ENCODE measurements around the gene GOLGA8R.
"Not testable (repeated sequence)": the region's sequence is repeated elsewhere in the genome, so short reads cannot be mapped to it uniquely, and the experiment has no call there.

GOLGA8R gene

GRCh38 chr15:30414160-30414559 is at the start of gene GOLGA8R:
GOLGA8R (minus strand) TSS chr15:30414260; CDS start chr15:30414162, 98 bp downstream.
- DNase-seq (ENCODE audit: low spot score): not testable (repeated sequence)

GRCh38 chr15:30463849-30464248 is 49.8 kb upstream of the GOLGA8R start:
- not testable (repeated sequence) for DNase-seq (ENCODE audit: low spot score)

- not testable (repeated sequence) for DNase-seq (ENCODE audit: low spot score)
These were observed 48.1 kb upstream of the GOLGA8R start for GRCh38 chr15:30462176-30462575.

- not testable (repeated sequence) for DNase-seq (ENCODE audit: low spot score)
These were observed 38.6 kb upstream of the GOLGA8R start for GRCh38 chr15:30452702-30453101.

- DNase-seq (ENCODE audit: low spot score): not testable (repeated sequence)
These were observed 24.3 kb upstream of the GOLGA8R start for GRCh38 chr15:30438348-30438747.

- not testable (repeated sequence) for DNase-seq (ENCODE audit: low spot score)
These were observed 21.8 kb upstream of the GOLGA8R start for GRCh38 chr15:30435878-30436277.

- DNase-seq (ENCODE audit: low spot score): not testable (repeated sequence)
These were observed 6.7 kb upstream of the GOLGA8R start for GRCh38 chr15:30420723-30421122.

- not testable (repeated sequence) for DNase-seq (ENCODE audit: low spot score)
These were observed 6.4 kb downstream of the GOLGA8R start for GRCh38 chr15:30407636-30408035.

- not testable (repeated sequence) for DNase-seq (ENCODE audit: low spot score)
These were observed 15.1 kb downstream of the GOLGA8R start for GRCh38 chr15:30398988-30399387.

- DNase-seq (ENCODE audit: low spot score): not testable (repeated sequence)
These were observed 20.4 kb downstream of the GOLGA8R start for GRCh38 chr15:30393664-30393991.

- not testable (repeated sequence) for DNase-seq (ENCODE audit: low spot score)
These were observed 21.0 kb downstream of the GOLGA8R start, which contains the start of gene CHRFAM7A for GRCh38 chr15:30392766-30393663. CHRFAM7A (minus strand) TSS chr15:30393540; CDS start chr15:30383351, 10,189 bp downstream.

GRCh38 chr15:30386318-30386887 is 27.7 kb downstream of the GOLGA8R start:
- not testable (repeated sequence) for DNase-seq (ENCODE audit: low spot score)

GRCh38 chr15:30377082-30377413 is 37.0 kb downstream of the GOLGA8R start:
- not testable (repeated sequence) for DNase-seq (ENCODE audit: low spot score)

GRCh38 chr15:30376375-30377081 is 37.5 kb downstream of the GOLGA8R start:
- DNase-seq (ENCODE audit: low spot score): not testable (repeated sequence)

- not testable (repeated sequence) for DNase-seq (ENCODE audit: low spot score)
These were observed 38.2 kb downstream of the GOLGA8R start for GRCh38 chr15:30375872-30376271.

- not testable (repeated sequence) for DNase-seq (ENCODE audit: low spot score)
These were observed 39.2 kb downstream of the GOLGA8R start for GRCh38 chr15:30374862-30375261.

GRCh38 chr15:30368271-30368670 is 45.8 kb downstream of the GOLGA8R start:
- DNase-seq (ENCODE audit: low spot score): not testable (repeated sequence)

GRCh38 chr15:30367246-30367645 is 46.8 kb downstream of the GOLGA8R start:
- DNase-seq (ENCODE audit: low spot score): not testable (repeated sequence)

GRCh38 chr15:30361404-30361803 is 52.7 kb downstream of the GOLGA8R start:
- DNase-seq (ENCODE audit: low spot score): not testable (repeated sequence)

- not testable (repeated sequence) for DNase-seq (ENCODE audit: low spot score)
These were observed 53.1 kb downstream of the GOLGA8R start for GRCh38 chr15:30360990-30361389.

GRCh38 chr15:30355043-30355442 is 59.0 kb downstream of the GOLGA8R start:
- not testable (repeated sequence) for DNase-seq (ENCODE audit: low spot score)
